GM18870 (cell line): Measurements from ENCODE around the gene SSX4.
"Not testable (repeated sequence)": the region's sequence is repeated elsewhere in the genome, so short reads cannot be mapped to it uniquely, and the experiment has no call there.

ENCODE experiments used
- ATAC-seq: cut with Tn5 transposase; IDR thresholded peaks from one replicate; pipeline ENCODE4 v1.9.1; 2021; ENCODE audit warnings: moderate library complexity; ENCODE audit not compliant: unreplicated experiment

The SSX4 gene

GRCh38 chrX:48383239-48383638 lies at the start of gene SSX4:
TSS of gene SSX4 (plus strand) at chrX:48383539. CDS start at chrX:48384054, 515 bp downstream.
- not testable (repeated sequence) for ATAC-seq

- not testable (repeated sequence) for ATAC-seq
These were observed 37.3 kb upstream of the SSX4 start for GRCh38 chrX:48346059-48346458.

- not testable (repeated sequence) for ATAC-seq
These were observed 26.8 kb upstream of the SSX4 start, which contains the start of gene SSX3 for GRCh38 chrX:48356315-48357094. TSS of gene SSX3 (minus strand) at chrX:48356703. CDS start at chrX:48355249, 1,454 bp downstream.

- no peak for ATAC-seq
These were observed 25.7 kb upstream of the SSX4 start for GRCh38 chrX:48357681-48358080.

GRCh38 chrX:48359281-48359680 lies 24.1 kb upstream of the SSX4 start:
- not testable (repeated sequence) for ATAC-seq

GRCh38 chrX:48367717-48368408 lies 15.5 kb upstream of the SSX4 start:
- not testable (repeated sequence) for ATAC-seq

GRCh38 chrX:48370408-48370807 lies 12.9 kb upstream of the SSX4 start:
- not testable (repeated sequence) for ATAC-seq

- not testable (repeated sequence) for ATAC-seq
These were observed 13.6 kb downstream of the SSX4 start for GRCh38 chrX:48396931-48397330.

GRCh38 chrX:48397825-48398224 lies 14.5 kb downstream of the SSX4 start:
- not testable (repeated sequence) for ATAC-seq

- not testable (repeated sequence) for ATAC-seq
These were observed 28.5 kb downstream of the SSX4 start, which contains the start of gene SSX4B for GRCh38 chrX:48411860-48412259. TSS of gene SSX4B (minus strand) at chrX:48411960. CDS start at chrX:48411372, 588 bp downstream.

GRCh38 chrX:48427027-48427716 lies 43.8 kb downstream of the SSX4 start:
- not testable (repeated sequence) for ATAC-seq

- ATAC-seq, result not testable (repeated sequence)
These were observed 46.3 kb downstream of the SSX4 start for GRCh38 chrX:48429606-48430005.

GRCh38 chrX:48430166-48430565 lies 46.8 kb downstream of the SSX4 start:
- not testable (repeated sequence) for ATAC-seq

GRCh38 chrX:48433713-48434112 lies 50.4 kb downstream of the SSX4 start:
- ATAC-seq, result not testable (repeated sequence)
